GM23338 (cell line): Measurements from ENCODE around the gene B3GALNT2. TPM values are rescaled to one million over a fixed set of nuclear protein-coding genes. Genes with fewer than 3 reads are reported as not detected.

ENCODE experiments used
- ATAC-seq: fragments of 200-7000 bp; cut with Tn5 transposase; 3 replicates; pipeline ENCODE4 v1.9.1; 2020
- DNase-seq: peaks from one replicate; pipeline ENCODE4 v3.0.0-alpha.2; 2015; ENCODE audit warnings: low spot score
- H2AFZ ChIP-seq: fragments of 200-600 bp; sonication (generic); 2 replicates; pipeline ENCODE4 v1.8.0; 2016; ENCODE audit warnings: antibody characterized with exemption, mild to moderate bottlenecking, moderate library complexity
- H3F3A ChIP-seq: fragments of 200-600 bp; sonication (generic); replicated peaks from 2 replicates; pipeline ENCODE4 v1.8.0; 2017; ENCODE audit warnings: antibody characterized with exemption, mixed run types, low read depth
- H3K27ac ChIP-seq: fragments of 200-600 bp; sonication (generic); 2 replicates; pipeline ENCODE4 v1.6.1; 2016; ENCODE audit warnings: low read depth
- H3K27me3 ChIP-seq: fragments of 200-600 bp; sonication (generic); 2 replicates; pipeline ENCODE4 v1.8.0; 2016; ENCODE audit warnings: mild to moderate bottlenecking, mixed run types, moderate library complexity; ENCODE audit not compliant: insufficient read depth
- H3K36me3 ChIP-seq: fragments of 200-600 bp; sonication (generic); 2 replicates; pipeline ENCODE4 v1.8.0; 2016; ENCODE audit warnings: mild to moderate bottlenecking; ENCODE audit not compliant: insufficient read depth
- H3K4me1 ChIP-seq: fragments of 200-600 bp; sonication (generic); 2 replicates; pipeline ENCODE4 v1.8.0; 2016; ENCODE audit warnings: mild to moderate bottlenecking, moderate library complexity; ENCODE audit not compliant: insufficient read depth
- H3K4me2 ChIP-seq: fragments of 200-600 bp; sonication (generic); 2 replicates; pipeline ENCODE4 v1.7.1; 2017; ENCODE audit warnings: mixed run types
- H3K4me3 ChIP-seq: fragments of 200-600 bp; sonication (generic); 2 replicates; pipeline ENCODE4 v1.6.1; 2016; ENCODE audit warnings: mixed run types
- H3K79me2 ChIP-seq: fragments of 200-600 bp; sonication (generic); replicated peaks from 2 replicates; pipeline ENCODE4 v1.8.0; 2017; ENCODE audit warnings: mild to moderate bottlenecking; ENCODE audit not compliant: insufficient read depth
- H3K9me2 ChIP-seq: fragments of 200-600 bp; sonication (generic); 2 replicates; pipeline ENCODE4 v1.8.0; 2017; ENCODE audit not compliant: insufficient read depth
- H4K20me1 ChIP-seq: fragments of 200-600 bp; sonication (generic); replicated peaks from 2 replicates; pipeline ENCODE4 v1.8.0; 2017; ENCODE audit warnings: mild to moderate bottlenecking; ENCODE audit not compliant: insufficient read depth
- H3K27ac Mint-ChIP-seq: 2 replicates; pipeline ENCODE4 v1.8.0; 2020; ENCODE audit warnings: inconsistent platforms, mild to moderate bottlenecking, moderate library complexity, mixed read lengths
- H3K27me3 Mint-ChIP-seq: 3 replicates; pipeline ENCODE4 v1.8.0; 2022; ENCODE audit warnings: low read depth, mild to moderate bottlenecking, moderate library complexity, mixed read lengths, inconsistent platforms; ENCODE audit not compliant: insufficient read depth, poor library complexity
- H3K36me3 Mint-ChIP-seq: 3 replicates; pipeline ENCODE4 v1.8.0; 2021; ENCODE audit warnings: low read depth, mild to moderate bottlenecking, inconsistent platforms, moderate library complexity, mixed read lengths
- H3K4me1 Mint-ChIP-seq: 3 replicates; pipeline ENCODE4 v1.8.0; 2020; ENCODE audit warnings: mild to moderate bottlenecking, inconsistent platforms, mixed read lengths
- H3K4me3 Mint-ChIP-seq: 3 replicates; pipeline ENCODE4 v1.8.0; 2021; ENCODE audit warnings: moderate library complexity, mild to moderate bottlenecking, inconsistent platforms, mixed read lengths
- H3K9me3 Mint-ChIP-seq: 3 replicates; pipeline ENCODE4 v1.8.0; 2020; ENCODE audit warnings: moderate library complexity, mild to moderate bottlenecking, inconsistent platforms, mixed read lengths
- CREB1 ChIP-seq: fragments of 250-450 bp; sonication (Bioruptor Pico); IDR thresholded peaks from 2 replicates; pipeline ENCODE4 v1.5.0; 2020; ENCODE audit warnings: low read depth, mild to moderate bottlenecking, moderate library complexity
- EZH2 ChIP-seq: fragments of 200-600 bp; sonication (generic); IDR thresholded peaks from one replicate; pipeline ENCODE4 v1.8.0; 2017; ENCODE audit warnings: antibody characterized with exemption, mild to moderate bottlenecking, low read depth; ENCODE audit not compliant: unreplicated experiment
- EZH2phosphoT487 ChIP-seq: fragments of 200-600 bp; sonication (generic); IDR thresholded peaks from one replicate; pipeline ENCODE4 v1.8.1; 2018; ENCODE audit warnings: antibody characterized with exemption; ENCODE audit not compliant: unreplicated experiment
- JUNB ChIP-seq: IDR thresholded peaks from one replicate; pipeline ENCODE4 v1.6.1; 2016; ENCODE audit warnings: antibody characterized with exemption; ENCODE audit not compliant: unreplicated experiment
- NANOG ChIP-seq: IDR thresholded peaks from 2 replicates; pipeline ENCODE4 v1.6.1; 2016; ENCODE audit warnings: antibody characterized with exemption, borderline replicate concordance
- POLR2AphosphoS5 ChIP-seq: IDR thresholded peaks from 2 replicates; pipeline ENCODE4 v1.6.1; 2016; ENCODE audit warnings: antibody characterized with exemption, low read depth
- REST ChIP-seq: IDR thresholded peaks from one replicate; pipeline ENCODE4 v1.6.1; 2018; ENCODE audit warnings: antibody characterized with exemption; ENCODE audit not compliant: unreplicated experiment
- STAT1 ChIP-seq: IDR thresholded peaks from one replicate; pipeline ENCODE4 v1.6.1; 2016; ENCODE audit warnings: antibody characterized with exemption; ENCODE audit not compliant: unreplicated experiment
- ZNF114 ChIP-seq: fragments of 250-450 bp; sonication (Bioruptor Pico); IDR thresholded peaks from 2 replicates; pipeline ENCODE4 v1.5.0; 2020; ENCODE audit warnings: mild to moderate bottlenecking, moderate library complexity
- ZNF331 ChIP-seq: fragments of 250-450 bp; sonication (Bioruptor Pico); IDR thresholded peaks from 2 replicates; pipeline ENCODE4 v1.5.0; 2020; ENCODE audit warnings: low read depth, mild to moderate bottlenecking, moderate library complexity
- ZNF462 ChIP-seq: fragments of 250-450 bp; sonication (Bioruptor Pico); IDR thresholded peaks from 2 replicates; pipeline ENCODE4 v1.5.0; 2020; ENCODE audit warnings: mild to moderate bottlenecking, moderate library complexity
- polyA plus RNA-seq: library from polyadenylated mRNA; unstranded; fragments of >200 nt; fragmentation: Nextera tagmentation; extraction: Ambion mirVana; gene quantifications from 2 replicates; pipeline ENCODE4 v1.2.1, GENCODE V29; 2016
- total RNA-seq: library from RNA; depleted of rRNA; stranded (reverse); fragments of >200 nt; shearing (Covaris generic); gene quantifications from 2 replicates; pipeline ENCODE4 v1.2.3, GENCODE V29; 2014
- TF ChIP-seq, protein P1 (sequence below): IDR thresholded peaks from 2 replicates; pipeline ENCODE4 v1.6.1; 2016; ENCODE audit warnings: antibody characterized with exemption
- TF ChIP-seq, protein P2 (sequence below), 2 experiments: fragments of 200-600 bp in 1 of 2; sonication (generic) in 1 of 2; conservative IDR thresholded peaks; 2 replicates each; pipeline versions ENCODE4 v1.5.1 to v1.6.1; 2016 to 2017; ENCODE audit warnings: antibody characterized with exemption in 2 of 2, low read depth in 2 of 2, mild to moderate bottlenecking in 2 of 2, moderate library complexity in 1 of 2

B3GALNT2 gene
- total and polyA plus RNA-seq, 2 experiments from 2014 or later, result 14.4 to 48.8 TPM

DNA sequence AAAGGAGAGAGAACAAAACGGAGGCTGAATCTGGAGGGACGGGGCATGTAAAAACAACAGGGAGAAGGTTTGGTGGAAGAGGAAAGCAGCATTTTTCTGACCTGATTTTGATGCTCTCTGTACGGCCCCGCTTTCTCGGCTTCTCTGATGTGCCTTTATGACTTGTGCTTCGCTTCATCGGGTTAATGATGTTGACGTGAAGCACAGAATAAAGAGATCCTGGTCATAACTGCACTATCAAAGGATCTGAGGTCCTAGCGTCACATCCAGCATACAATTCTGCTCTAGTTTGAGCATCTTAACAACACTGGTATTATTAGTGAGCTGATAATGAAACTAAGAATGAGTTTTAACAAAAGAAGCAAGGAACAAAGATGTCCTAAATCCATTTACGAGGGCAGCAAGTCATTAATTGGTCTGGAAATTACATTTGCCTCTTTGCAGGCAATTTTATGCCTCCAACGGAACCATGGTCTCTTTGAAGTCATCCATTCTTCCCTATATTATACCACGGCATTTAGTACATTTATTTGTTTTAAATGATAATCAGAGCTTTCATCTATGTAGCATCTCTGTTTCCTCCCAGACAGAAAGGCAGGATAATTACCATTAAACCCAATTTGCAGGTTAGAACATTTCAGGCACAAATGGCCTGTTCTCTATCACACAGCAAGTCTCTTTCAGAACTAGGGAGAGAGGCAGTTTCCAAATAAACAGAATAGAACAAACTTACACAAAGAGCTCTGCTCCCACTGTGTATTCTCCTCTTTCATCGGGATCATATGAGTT, 45.3 kb upstream of the B3GALNT2 start:
- H3K9me2 ChIP-seq, result no peaks in the 10 kb centered on the region
- H3K4me1 ChIP-seq, result 0 out of 2 replicates have a peak, but pooled peaks cover 8% of the 10 kb centered on the region
- Mint-ChIP-seq H3K9me3 (no peaks in the 10 kb centered on the region), H3K4me3 (no peak overlapping the region), H3K27ac (no peak overlapping the region; the same call in 1 of the 2 replicates), H3K36me3 (no peaks in the 10 kb centered on the region), H3K4me1 (peaks cover 13% of the 10 kb centered on the region), H3K27me3 (no peaks in the 10 kb centered on the region)
- no peak for DNase-seq
- no peak overlapping the region for H3K27ac ChIP-seq
- no peaks in the 10 kb centered on the region for H3K79me2 ChIP-seq
- no peak overlapping the region for H2AFZ ChIP-seq
- no peaks in the 10 kb centered on the region for H3K36me3 ChIP-seq
- no peaks in the 10 kb centered on the region for H3F3A ChIP-seq
- no peaks in the 10 kb centered on the region; the same call in 1 of the 2 replicates for H4K20me1 ChIP-seq
- no peak for TF ChIP-seq JUNB
- no peak for TF ChIP-seq REST
- no peak for TF ChIP-seq POLR2AphosphoS5
- no peak for TF ChIP-seq STAT1
- no peak for TF ChIP-seq CREB1
- no peak for TF ChIP-seq ZNF462 (CRISPR knock-in tag)
- TF ChIP-seq ZNF114 (CRISPR knock-in tag), result no peak
- TF ChIP-seq, protein P1, sequence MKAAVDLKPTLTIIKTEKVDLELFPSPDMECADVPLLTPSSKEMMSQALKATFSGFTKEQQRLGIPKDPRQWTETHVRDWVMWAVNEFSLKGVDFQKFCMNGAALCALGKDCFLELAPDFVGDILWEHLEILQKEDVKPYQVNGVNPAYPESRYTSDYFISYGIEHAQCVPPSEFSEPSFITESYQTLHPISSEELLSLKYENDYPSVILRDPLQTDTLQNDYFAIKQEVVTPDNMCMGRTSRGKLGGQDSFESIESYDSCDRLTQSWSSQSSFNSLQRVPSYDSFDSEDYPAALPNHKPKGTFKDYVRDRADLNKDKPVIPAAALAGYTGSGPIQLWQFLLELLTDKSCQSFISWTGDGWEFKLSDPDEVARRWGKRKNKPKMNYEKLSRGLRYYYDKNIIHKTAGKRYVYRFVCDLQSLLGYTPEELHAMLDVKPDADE, result no peak
- TF ChIP-seq EZH2phosphoT487, result no peak
- TF ChIP-seq, protein P2, sequence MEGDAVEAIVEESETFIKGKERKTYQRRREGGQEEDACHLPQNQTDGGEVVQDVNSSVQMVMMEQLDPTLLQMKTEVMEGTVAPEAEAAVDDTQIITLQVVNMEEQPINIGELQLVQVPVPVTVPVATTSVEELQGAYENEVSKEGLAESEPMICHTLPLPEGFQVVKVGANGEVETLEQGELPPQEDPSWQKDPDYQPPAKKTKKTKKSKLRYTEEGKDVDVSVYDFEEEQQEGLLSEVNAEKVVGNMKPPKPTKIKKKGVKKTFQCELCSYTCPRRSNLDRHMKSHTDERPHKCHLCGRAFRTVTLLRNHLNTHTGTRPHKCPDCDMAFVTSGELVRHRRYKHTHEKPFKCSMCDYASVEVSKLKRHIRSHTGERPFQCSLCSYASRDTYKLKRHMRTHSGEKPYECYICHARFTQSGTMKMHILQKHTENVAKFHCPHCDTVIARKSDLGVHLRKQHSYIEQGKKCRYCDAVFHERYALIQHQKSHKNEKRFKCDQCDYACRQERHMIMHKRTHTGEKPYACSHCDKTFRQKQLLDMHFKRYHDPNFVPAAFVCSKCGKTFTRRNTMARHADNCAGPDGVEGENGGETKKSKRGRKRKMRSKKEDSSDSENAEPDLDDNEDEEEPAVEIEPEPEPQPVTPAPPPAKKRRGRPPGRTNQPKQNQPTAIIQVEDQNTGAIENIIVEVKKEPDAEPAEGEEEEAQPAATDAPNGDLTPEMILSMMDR (conservative IDR thresholded peaks at IDR 0.05; ENCODE audit: low read depth in 2 of 2), result no peak
- no peak for TF ChIP-seq ZNF331 (CRISPR knock-in tag)
- no peak for TF ChIP-seq EZH2
- no peak for TF ChIP-seq NANOG
- no peak for ATAC-seq
- no peak overlapping the region for H3K4me3 ChIP-seq
- H3K27me3 ChIP-seq, result no peaks in the 10 kb centered on the region
- no peak overlapping the region for H3K4me2 ChIP-seq
